PC-3 (cell line): ENCODE measurements around the gene FSTL3. TPM values are rescaled to one million over a fixed set of nuclear protein-coding genes. Genes with fewer than 3 reads are reported as not detected.

Experiments used
- ATAC-seq: fragments of 200-7000 bp; cut with Tn5 transposase; 2 replicates; pipeline ENCODE4 v1.9.1; 2020; ENCODE audit warnings: mild to moderate bottlenecking, moderate library complexity
- BruUV-seq: library from RNA; stranded (reverse); fragments of 400-500 nt; replicated peaks from 2 replicates; lab custom pipeline; 2021; lab: Mats Ljungman, UMichigan
- CTCF ChIA-PET: fragments of 300-600 bp; sonication (Branson Sonifier 250); formaldehyde crosslinking; loops from one replicate; lab custom pipeline; 2022; ENCODE audit warnings: antibody characterized with exemption; lab: Charles Lee
- POLR2A ChIA-PET: fragments of 300-600 bp; sonication (Branson Sonifier 250); formaldehyde crosslinking; loops from one replicate; lab custom pipeline; 2022; ENCODE audit warnings: antibody characterized with exemption; ENCODE audit not compliant: unreplicated experiment; lab: Charles Lee
- DNase-seq: peaks from one replicate; pipeline ENCODE4 v3.0.0-alpha.2; 2015
- H2AFZ ChIP-seq: fragments of 300-600 bp; sonication (generic); 2 replicates; pipeline ENCODE4 v1.6.0; 2016; ENCODE audit warnings: antibody characterized with exemption, low read length
- H3F3A ChIP-seq: fragments of 300-600 bp; sonication (generic); one replicate; pipeline ENCODE4 v1.6.0; 2017; ENCODE audit warnings: antibody characterized with exemption, low read length, control low read depth, mild to moderate bottlenecking; ENCODE audit not compliant: unreplicated experiment
- H3K27ac ChIP-seq: fragments of 300-600 bp; sonication (generic); 2 replicates; pipeline ENCODE4 v1.5.1; 2016; ENCODE audit warnings: mild to moderate bottlenecking, low read length
- H3K27me3 ChIP-seq: fragments of 300-600 bp; sonication (generic); 2 replicates; pipeline ENCODE4 v1.6.1; 2016; ENCODE audit warnings: low read length, mixed read lengths
- H3K36me3 ChIP-seq: fragments of 300-600 bp; sonication (generic); 2 replicates; pipeline ENCODE4 v1.6.1; 2016; ENCODE audit warnings: low read depth, mixed run types, low read length, mixed read lengths
- H3K4me1 ChIP-seq: fragments of 300-600 bp; sonication (generic); 2 replicates; pipeline ENCODE4 v1.5.1; 2016; ENCODE audit warnings: low read length; ENCODE audit not compliant: insufficient read depth
- H3K4me2 ChIP-seq: fragments of 300-600 bp; sonication (generic); 2 replicates; pipeline ENCODE4 v1.6.0; 2016; ENCODE audit warnings: low read length
- H3K4me3 ChIP-seq: fragments of 300-600 bp; sonication (generic); 2 replicates; pipeline ENCODE4 v1.5.1; 2016; ENCODE audit warnings: mild to moderate bottlenecking, low read length, mixed read lengths
- H3K79me2 ChIP-seq: fragments of 300-600 bp; sonication (generic); 2 replicates; pipeline ENCODE4 v1.6.1; 2017; ENCODE audit warnings: low read length, mixed read lengths
- H3K9ac ChIP-seq: fragments of 300-600 bp; sonication (generic); 2 replicates; pipeline ENCODE4 v1.6.0; 2016; ENCODE audit warnings: mild to moderate bottlenecking, low read length
- H3K9me2 ChIP-seq: fragments of 300-600 bp; sonication (generic); replicated peaks from 2 replicates; pipeline ENCODE4 v1.6.1; 2016; ENCODE audit warnings: mixed run types, low read length, mixed read lengths
- H3K9me3 ChIP-seq: fragments of 300-600 bp; sonication (generic); 2 replicates; pipeline ENCODE4 v1.6.1; 2016; ENCODE audit warnings: low read length, mixed read lengths
- H4K20me1 ChIP-seq: fragments of 300-600 bp; sonication (generic); 2 replicates; pipeline ENCODE4 v1.6.1; 2016; ENCODE audit warnings: low read length, mixed read lengths
- CTCF ChIP-seq: fragments of 300-600 bp; sonication (generic); conservative IDR thresholded peaks from 2 replicates; pipeline ENCODE4 v1.5.1; 2017; ENCODE audit warnings: antibody characterized with exemption, low read depth, mild to moderate bottlenecking, low read length
- EZH2 ChIP-seq: fragments of 300-600 bp; sonication (generic); IDR thresholded peaks from one replicate; pipeline ENCODE4 v1.6.1; 2017; ENCODE audit warnings: antibody characterized with exemption, mild to moderate bottlenecking, low read length; ENCODE audit not compliant: unreplicated experiment
- EZH2phosphoT487 ChIP-seq: fragments of 300-600 bp; sonication (generic); IDR thresholded peaks from 2 replicates; pipeline ENCODE4 v1.6.1; 2018; ENCODE audit warnings: mild to moderate bottlenecking, antibody characterized with exemption, low read length, borderline replicate concordance
- intact Hi-C: fragments of 100-400 bp; cut with micrococcal nuclease; formaldehyde crosslinking; loops from 2 replicates; pipeline ENCODE4 v1.9.0; 2023
- total RNA-seq: library from RNA; depleted of rRNA; stranded (reverse); fragments of >200 nt; gene quantifications from 2 replicates; pipeline ENCODE4 v1.2.3, GENCODE V29; 2014

Gene FSTL3
- total RNA-seq, 1 experiment from 2014 or later = 53.3 TPM

- ChIA-PET POLR2A (no interaction called here), CTCF (no interaction called here)
- DNase-seq (no peak), ATAC-seq (no peak)
- no peaks in the 10 kb centered on the region for H4K20me1 ChIP-seq
- no peak overlapping the region for H3K4me2 ChIP-seq
- H3K36me3 ChIP-seq = no peaks in the 10 kb centered on the region
- H3K79me2 ChIP-seq = no peaks in the 10 kb centered on the region
- intact Hi-C loops = no loop called here
- H3F3A ChIP-seq = no peaks in the 10 kb centered on the region
- H3K9me3 ChIP-seq = no peaks in the 10 kb centered on the region
- no peaks in the 10 kb centered on the region for H3K4me1 ChIP-seq
- BruUV-seq = no TSS peak
- H3K27me3 ChIP-seq = no peaks in the 10 kb centered on the region
- no peaks in the 10 kb centered on the region for H3K9me2 ChIP-seq
- H3K27ac ChIP-seq = no peak overlapping the region
- no peak overlapping the region for H3K9ac ChIP-seq
- H3K4me3 ChIP-seq = no peak overlapping the region
- TF ChIP-seq EZH2 = no peak
- TF ChIP-seq CTCF = no peak
- no peak for TF ChIP-seq EZH2phosphoT487
- H2AFZ ChIP-seq = no peak overlapping the region
Measured at GRCh38 chr19:645912-646778, 30.0 kb upstream of the FSTL3 start.

GRCh38 chr19:646779-647565 lies 29.2 kb upstream of the FSTL3 start:
- no peak for DNase-seq
- H2AFZ ChIP-seq = no peak overlapping the region
- no peak overlapping the region for H3K9ac ChIP-seq
- no peaks in the 10 kb centered on the region for H3K9me2 ChIP-seq
- intact Hi-C loops = no loop called here
- no peak overlapping the region for H3K4me3 ChIP-seq
- H4K20me1 ChIP-seq = no peaks in the 10 kb centered on the region
- H3K4me1 ChIP-seq = no peaks in the 10 kb centered on the region
- no peaks in the 10 kb centered on the region for H3K79me2 ChIP-seq
- H3K27me3 ChIP-seq = no peaks in the 10 kb centered on the region
- TF ChIP-seq EZH2phosphoT487 = no peak
- no peak for TF ChIP-seq CTCF
- TF ChIP-seq EZH2 = no peak
- H3K9me3 ChIP-seq = no peaks in the 10 kb centered on the region
- H3K36me3 ChIP-seq = no peaks in the 10 kb centered on the region
- H3F3A ChIP-seq = no peaks in the 10 kb centered on the region
- BruUV-seq = no TSS peak
- ChIA-PET CTCF (no interaction called here), POLR2A (no interaction called here)
- H3K4me2 ChIP-seq = no peak overlapping the region
- ATAC-seq = no peak
- H3K27ac ChIP-seq = no peak overlapping the region
